ENCODE data around the gene ZFAND2B. TPM values are rescaled to one million over a fixed set of nuclear protein-coding genes. Genes with fewer than 3 reads are reported as not detected.

The ZFAND2B gene
- total RNA-seq, 1 donor: 25.0 TPM

Other genes with a start within 250 kb of the ZFAND2B start
- not detected in 2 replicates for gene CDK5R2, start 247.1 kb upstream of the ZFAND2B start, total RNA-seq
- not detected in 2 replicates for gene FEV, start 221.6 kb upstream of the ZFAND2B start, total RNA-seq
- not detected in 2 replicates for gene CRYBA2, start 213.4 kb upstream of the ZFAND2B start, total RNA-seq
- not detected in 2 replicates for gene CFAP65, start 165.3 kb upstream of the ZFAND2B start, total RNA-seq
- under 0.01 and 0.29 TPM in 2 replicates for gene IHH, start 145.9 kb upstream of the ZFAND2B start, total RNA-seq
- 21.7 and 23.0 TPM in 2 replicates for gene NHEJ1, start 46.0 kb upstream of the ZFAND2B start, total RNA-seq
- 1.4 and 1.5 TPM in 2 replicates for gene SLC23A3, start 36.8 kb upstream of the ZFAND2B start, total RNA-seq
- gene CNPPD1, start 29.9 kb upstream of the ZFAND2B start, total RNA-seq: 26.1 and 26.5 TPM in 2 replicates
- 109 and 121 TPM in 2 replicates for gene RETREG2, start 28.5 kb upstream of the ZFAND2B start, total RNA-seq
- 26.2 and 28.2 TPM in 2 replicates for gene ABCB6, start 12.2 kb downstream of the ZFAND2B start, total RNA-seq
- gene ATG9A, start 22.9 kb downstream of the ZFAND2B start, total RNA-seq: 56.0 and 60.8 TPM in 2 replicates
- gene ANKZF1, start 23.0 kb downstream of the ZFAND2B start, total RNA-seq: 35.1 TPM in 2 replicates
- 13.0 and 21.0 TPM in 2 replicates for gene GLB1L, start 38.7 kb downstream of the ZFAND2B start, total RNA-seq
- 29.5 and 31.8 TPM in 2 replicates for gene STK16, start 38.7 kb downstream of the ZFAND2B start, total RNA-seq
- not detected in 2 replicates for gene TUBA4B, start 46.5 kb downstream of the ZFAND2B start, total RNA-seq
- 11.9 and 13.6 TPM in 2 replicates for gene TUBA4A, start 47.1 kb downstream of the ZFAND2B start, total RNA-seq
- gene DNAJB2, start 72.6 kb downstream of the ZFAND2B start, total RNA-seq: 33.3 and 41.3 TPM in 2 replicates
- under 0.01 and 1.2 TPM in 2 replicates for gene PTPRN, start 102.6 kb downstream of the ZFAND2B start, total RNA-seq
- not detected in 2 replicates for gene RESP18, start 126.0 kb downstream of the ZFAND2B start, total RNA-seq
- 60.7 and 67.3 TPM in 2 replicates for gene DNPEP, start 181.1 kb downstream of the ZFAND2B start, total RNA-seq
- 0.72 and 1.2 TPM in 2 replicates for gene DES, start 211.6 kb downstream of the ZFAND2B start, total RNA-seq
- gene SPEG, start 228.1 kb downstream of the ZFAND2B start, total RNA-seq: 24.2 and 26.4 TPM in 2 replicates